Uterus (tissue), 2 donors: ENCODE results near the gene B4GALNT3.

Experiments
- CTCF ChIP-seq, 4 experiments: fragments of 200-600 bp in 2 of 4; fragments of 450-650 bp in 2 of 4; sonication (generic) in 2 of 4; IDR thresholded peaks; one replicate each; pipeline ENCODE4 v1.5.1; 2016 to 2019; ENCODE audit warnings: antibody characterized with exemption in 4 of 4, mild to moderate bottlenecking in 2 of 4, moderate library complexity in 1 of 4
- POLR2A ChIP-seq, 2 donors: fragments of 450-650 bp; IDR thresholded peaks; one replicate each; pipeline ENCODE4 v1.6.1; 2016; ENCODE audit warnings: antibody characterized with exemption in 2 of 2, mild to moderate bottlenecking in 1 of 2, moderate library complexity in 1 of 2

- TF ChIP-seq CTCF (IDR thresholded peaks at IDR 0.05) (no peak), POLR2A (IDR thresholded peaks at IDR 0.05) (no peak)
These were observed 53.2 kb downstream of the B4GALNT3 start for GRCh38 chr12:512933-513332.
